HUES48 (cell line): Measurements from ENCODE around the gene COBLL1.

Experiments
- H3K27ac ChIP-seq: one replicate; pipeline ENCODE4 v1.7.0; 2013; ENCODE audit warnings: low read depth, low read length, inconsistent platforms
- H3K27me3 ChIP-seq: 2 replicates; pipeline ENCODE4 v1.6.1; 2013; ENCODE audit warnings: mild to moderate bottlenecking, low read length; ENCODE audit not compliant: control insufficient read depth, insufficient read depth
- H3K36me3 ChIP-seq: 2 replicates; pipeline ENCODE4 v1.6.1; 2013; ENCODE audit warnings: low read length; ENCODE audit not compliant: control insufficient read depth, insufficient read depth
- H3K4me1 ChIP-seq: 2 replicates; pipeline ENCODE4 v1.6.1; 2013; ENCODE audit warnings: mild to moderate bottlenecking, low read length; ENCODE audit not compliant: control insufficient read depth, insufficient read depth
- H3K4me3 ChIP-seq: 2 replicates; pipeline ENCODE4 v1.5.1; 2013; ENCODE audit warnings: mild to moderate bottlenecking, low read depth, low read length
- H3K9ac ChIP-seq: 2 replicates; pipeline ENCODE4 v1.6.1; 2013; ENCODE audit warnings: mild to moderate bottlenecking, low read depth, low read length, moderate library complexity
- H3K9me3 ChIP-seq: 2 replicates; pipeline ENCODE4 v1.6.1; 2013; ENCODE audit warnings: low read length; ENCODE audit not compliant: control insufficient read depth, insufficient read depth

Gene COBLL1

GRCh38 chr2:164816900-164817299, 24.7 kb downstream of the COBLL1 start:
- no peaks in the 10 kb centered on the region for H3K4me1 ChIP-seq
- H3K27me3 ChIP-seq: no peaks in the 10 kb centered on the region
- no peak overlapping the region for H3K27ac ChIP-seq
- H3K36me3 ChIP-seq: no peaks in the 10 kb centered on the region
- H3K9ac ChIP-seq: no peak overlapping the region
- no peaks in the 10 kb centered on the region for H3K9me3 ChIP-seq
- no peak overlapping the region for H3K4me3 ChIP-seq

- no peaks in the 10 kb centered on the region for H3K9me3 ChIP-seq
- no peak overlapping the region for H3K9ac ChIP-seq
- no peak overlapping the region for H3K27ac ChIP-seq
Measured at GRCh38 chr2:164816046-164816445, 25.6 kb downstream of the COBLL1 start.

GRCh38 chr2:164815071-164815793, 26.4 kb downstream of the COBLL1 start:
- H3K4me1 ChIP-seq: no peaks in the 10 kb centered on the region
- H3K36me3 ChIP-seq: no peaks in the 10 kb centered on the region
- no peaks in the 10 kb centered on the region for H3K9me3 ChIP-seq
- no peak overlapping the region for H3K9ac ChIP-seq
- no peak overlapping the region for H3K27ac ChIP-seq
- H3K27me3 ChIP-seq: no peaks in the 10 kb centered on the region
- H3K4me3 ChIP-seq: no peak overlapping the region

More at GRCh38 chr2:164816046-164816445, 25.6 kb downstream of the COBLL1 start:
- Histone ChIP-seq H3K27me3 (no peaks in the 10 kb centered on the region), H3K4me3 (no peak overlapping the region), H3K4me1 (no peaks in the 10 kb centered on the region), H3K36me3 (no peaks in the 10 kb centered on the region)

GRCh38 chr2:164813535-164813934, 28.1 kb downstream of the COBLL1 start:
- H3K4me3 ChIP-seq: no peak overlapping the region
- H3K9me3 ChIP-seq: no peaks in the 10 kb centered on the region
- no peak overlapping the region for H3K27ac ChIP-seq
- H3K4me1 ChIP-seq: no peaks in the 10 kb centered on the region
- no peak overlapping the region for H3K9ac ChIP-seq
- H3K36me3 ChIP-seq: no peaks in the 10 kb centered on the region
- no peaks in the 10 kb centered on the region for H3K27me3 ChIP-seq

GRCh38 chr2:164812378-164812777, 29.2 kb downstream of the COBLL1 start:
- Histone ChIP-seq H3K27me3 (no peaks in the 10 kb centered on the region), H3K9ac (no peak overlapping the region), H3K27ac (no peak overlapping the region), H3K36me3 (no peaks in the 10 kb centered on the region), H3K4me3 (no peak overlapping the region), H3K4me1 (no peaks in the 10 kb centered on the region), H3K9me3 (no peaks in the 10 kb centered on the region)

- Histone ChIP-seq H3K9me3 (no peaks in the 10 kb centered on the region), H3K36me3 (no peaks in the 10 kb centered on the region), H3K4me3 (no peak overlapping the region), H3K27ac (no peak overlapping the region), H3K9ac (no peak overlapping the region), H3K4me1 (no peaks in the 10 kb centered on the region), H3K27me3 (no peaks in the 10 kb centered on the region)
Measured at GRCh38 chr2:164811819-164812218, 29.8 kb downstream of the COBLL1 start.

- H3K4me3 ChIP-seq: no peak overlapping the region
- H3K4me1 ChIP-seq: no peaks in the 10 kb centered on the region
- no peak overlapping the region for H3K9ac ChIP-seq
- H3K27me3 ChIP-seq: no peaks in the 10 kb centered on the region
- no peaks in the 10 kb centered on the region for H3K36me3 ChIP-seq
- no peaks in the 10 kb centered on the region for H3K9me3 ChIP-seq
- H3K27ac ChIP-seq: no peak overlapping the region
Measured at GRCh38 chr2:164810843-164811242, 30.8 kb downstream of the COBLL1 start.

GRCh38 chr2:164808776-164809175, 32.8 kb downstream of the COBLL1 start:
- H3K9ac ChIP-seq: no peak overlapping the region
- H3K27me3 ChIP-seq: no peaks in the 10 kb centered on the region
- no peaks in the 10 kb centered on the region for H3K9me3 ChIP-seq
- no peaks in the 10 kb centered on the region for H3K36me3 ChIP-seq
- H3K4me3 ChIP-seq: no peak overlapping the region
- H3K27ac ChIP-seq: no peak overlapping the region
- H3K4me1 ChIP-seq: no peaks in the 10 kb centered on the region

GRCh38 chr2:164803776-164804466, 37.7 kb downstream of the COBLL1 start:
- H3K36me3 ChIP-seq: no peaks in the 10 kb centered on the region
- no peaks in the 10 kb centered on the region for H3K4me1 ChIP-seq
- H3K9me3 ChIP-seq: no peaks in the 10 kb centered on the region
- no peak overlapping the region for H3K27ac ChIP-seq
- H3K27me3 ChIP-seq: no peaks in the 10 kb centered on the region
- no peak overlapping the region for H3K9ac ChIP-seq
- no peak overlapping the region for H3K4me3 ChIP-seq

GRCh38 chr2:164802095-164802707, 39.4 kb downstream of the COBLL1 start:
- Histone ChIP-seq H3K9ac (no peak overlapping the region), H3K27me3 (no peaks in the 10 kb centered on the region), H3K27ac (no peak overlapping the region), H3K36me3 (no peaks in the 10 kb centered on the region), H3K4me3 (no peak overlapping the region), H3K9me3 (no peaks in the 10 kb centered on the region), H3K4me1 (no peaks in the 10 kb centered on the region; the same call in 1 of the 2 replicates)

GRCh38 chr2:164800572-164800971, 41.1 kb downstream of the COBLL1 start:
- H3K27ac ChIP-seq: no peak overlapping the region
- no peaks in the 10 kb centered on the region for H3K36me3 ChIP-seq
- H3K4me1 ChIP-seq: no peaks in the 10 kb centered on the region; the same call in 1 of the 2 replicates
- no peaks in the 10 kb centered on the region for H3K9me3 ChIP-seq
- no peak overlapping the region for H3K9ac ChIP-seq
- no peak overlapping the region for H3K4me3 ChIP-seq
- no peaks in the 10 kb centered on the region for H3K27me3 ChIP-seq
